KMS-11 (cell line): ENCODE data around the gene PPFIBP2.

ENCODE experiments used
- H2AFZ ChIP-seq: fragments of 200-600 bp; sonication (generic); 2 replicates; pipeline ENCODE4 v1.6.1; 2016; ENCODE audit warnings: antibody characterized with exemption, mixed run types, low read depth
- H3K27ac ChIP-seq: fragments of 200-600 bp; sonication (generic); 2 replicates; pipeline ENCODE4 v1.6.1; 2016; ENCODE audit warnings: mild to moderate bottlenecking, mixed run types
- H3K27me3 ChIP-seq: fragments of 200-600 bp; sonication (generic); 2 replicates; pipeline ENCODE4 v1.6.1; 2017; ENCODE audit warnings: mild to moderate bottlenecking, low read depth, mixed run types, moderate library complexity; ENCODE audit not compliant: insufficient read depth
- H3K36me3 ChIP-seq: fragments of 200-600 bp; sonication (generic); 2 replicates; pipeline ENCODE4 v1.6.1; 2017; ENCODE audit warnings: mild to moderate bottlenecking, mixed run types; ENCODE audit not compliant: insufficient read depth
- H3K4me1 ChIP-seq: fragments of 200-600 bp; sonication (generic); 2 replicates; pipeline ENCODE4 v1.6.1; 2016; ENCODE audit warnings: mild to moderate bottlenecking, low read depth, mixed run types; ENCODE audit not compliant: poor library complexity, severe bottlenecking
- H3K4me2 ChIP-seq: fragments of 200-600 bp; sonication (generic); 2 replicates; pipeline ENCODE4 v1.7.0; 2016; ENCODE audit warnings: mild to moderate bottlenecking, mixed run types
- H3K4me3 ChIP-seq: fragments of 200-600 bp; sonication (generic); IDR thresholded peaks from 2 replicates; pipeline ENCODE4 v1.6.1; 2017; ENCODE audit warnings: low read depth, low read length, mixed read lengths; ENCODE audit not compliant: insufficient read depth
- H3K79me2 ChIP-seq: fragments of 200-600 bp; sonication (generic); 2 replicates; pipeline ENCODE4 v1.6.1; 2016; ENCODE audit warnings: low read depth, mixed run types; ENCODE audit not compliant: insufficient read depth
- H3K9ac ChIP-seq: fragments of 200-600 bp; sonication (generic); 2 replicates; pipeline ENCODE4 v1.6.1; 2016; ENCODE audit warnings: mild to moderate bottlenecking, mixed run types
- H4K20me1 ChIP-seq: fragments of 200-600 bp; sonication (generic); 2 replicates; pipeline ENCODE4 v1.6.1; 2016; ENCODE audit warnings: mild to moderate bottlenecking, mixed run types; ENCODE audit not compliant: insufficient read depth
- CTCF ChIP-seq: fragments of 200-600 bp; sonication (generic); conservative IDR thresholded peaks from 2 replicates; pipeline ENCODE4 v1.6.1; 2017; ENCODE audit warnings: low read depth, mild to moderate bottlenecking, antibody characterized with exemption, low read length, moderate library complexity, mixed read lengths

PPFIBP2 gene

GRCh38 chr11:7523416-7524210, 9.8 kb downstream of the PPFIBP2 start:
- Histone ChIP-seq H3K79me2 (no peaks in the 10 kb centered on the region), H3K4me1 (peaks cover 27% of the 10 kb centered on the region)

GRCh38 chr11:7524462-7525235, 10.8 kb downstream of the PPFIBP2 start:
- H3K4me1 ChIP-seq = peaks cover 27% of the 10 kb centered on the region

More at GRCh38 chr11:7523416-7524210, 9.8 kb downstream of the PPFIBP2 start:
- H3K4me3 ChIP-seq = no peak overlapping the region
- no peaks in the 10 kb centered on the region for H3K36me3 ChIP-seq
- no peak overlapping the region for H2AFZ ChIP-seq
- TF ChIP-seq CTCF = no peak
- no peak overlapping the region for H3K4me2 ChIP-seq
- H4K20me1 ChIP-seq = no peaks in the 10 kb centered on the region
- H3K9ac ChIP-seq = no peak overlapping the region
- H3K27ac ChIP-seq = no peak overlapping the region
- no peaks in the 10 kb centered on the region for H3K27me3 ChIP-seq

GRCh38 chr11:7525424-7525823, 11.6 kb downstream of the PPFIBP2 start:
- H3K36me3 ChIP-seq = no peaks in the 10 kb centered on the region
- no peaks in the 10 kb centered on the region for H3K79me2 ChIP-seq
- no peak overlapping the region for H3K4me3 ChIP-seq
- H3K27ac ChIP-seq = no peak overlapping the region
- H4K20me1 ChIP-seq = no peaks in the 10 kb centered on the region
- no peak overlapping the region for H2AFZ ChIP-seq
- no peak overlapping the region for H3K9ac ChIP-seq
- no peak for TF ChIP-seq CTCF
- H3K4me2 ChIP-seq = no peak overlapping the region
- H3K4me1 ChIP-seq = peaks cover 29% of the 10 kb centered on the region
- no peaks in the 10 kb centered on the region for H3K27me3 ChIP-seq

More at GRCh38 chr11:7524462-7525235, 10.8 kb downstream of the PPFIBP2 start:
- Histone ChIP-seq H3K27me3 (no peaks in the 10 kb centered on the region), H3K79me2 (no peaks in the 10 kb centered on the region), H4K20me1 (no peaks in the 10 kb centered on the region), H2AFZ (no peak overlapping the region), H3K4me2 (no peak overlapping the region), H3K27ac (no peak overlapping the region), H3K4me3 (no peak overlapping the region), H3K36me3 (no peaks in the 10 kb centered on the region), H3K9ac (no peak overlapping the region)
- no peak for TF ChIP-seq CTCF

GRCh38 chr11:7527029-7527428, 13.2 kb downstream of the PPFIBP2 start:
- no peak overlapping the region for H3K27ac ChIP-seq
- no peak overlapping the region for H2AFZ ChIP-seq
- no peak for TF ChIP-seq CTCF
- H3K79me2 ChIP-seq = no peaks in the 10 kb centered on the region
- H3K27me3 ChIP-seq = no peaks in the 10 kb centered on the region
- H3K4me1 ChIP-seq = peaks cover 29% of the 10 kb centered on the region
- H4K20me1 ChIP-seq = no peaks in the 10 kb centered on the region
- H3K36me3 ChIP-seq = no peaks in the 10 kb centered on the region
- H3K4me3 ChIP-seq = no peak overlapping the region
- no peak overlapping the region for H3K9ac ChIP-seq
- no peak overlapping the region for H3K4me2 ChIP-seq
